Duodenal mucosa (tissue), 2 donors: Measurements from ENCODE around the gene KRTCAP3.

ENCODE experiments used
- H3K27ac ChIP-seq: one replicate; pipeline ENCODE4 v1.7.0; 2013; ENCODE audit warnings: low read depth, low read length
- H3K27me3 ChIP-seq, 2 donors: one replicate each; pipeline ENCODE4 v1.7.0; 2013; ENCODE audit warnings: low read length in 2 of 2, control low read depth in 1 of 2; ENCODE audit not compliant: insufficient read depth in 2 of 2, control insufficient read depth in 1 of 2
- H3K36me3 ChIP-seq, 2 donors: one replicate each; pipeline ENCODE4 v1.7.0; 2013; ENCODE audit warnings: low read length in 2 of 2, control low read depth in 1 of 2; ENCODE audit not compliant: insufficient read depth in 2 of 2, control insufficient read depth in 1 of 2
- H3K4me1 ChIP-seq, 2 donors: one replicate each; pipeline ENCODE4 v1.7.0; 2013; ENCODE audit warnings: low read length in 2 of 2, control low read depth in 1 of 2; ENCODE audit not compliant: insufficient read depth in 2 of 2, control insufficient read depth in 1 of 2
- H3K4me3 ChIP-seq, 2 donors: one replicate each; pipeline ENCODE4 v1.7.0; 2013; ENCODE audit warnings: low read length in 2 of 2, low read depth in 1 of 2
- H3K9ac ChIP-seq, 2 donors: one replicate each; pipeline ENCODE4 v1.7.0; 2013; ENCODE audit warnings: low read length in 2 of 2, low read depth in 1 of 2
- H3K9me3 ChIP-seq, 2 donors: one replicate each; pipeline ENCODE4 v1.7.0; 2013; ENCODE audit warnings: low read length in 2 of 2, control low read depth in 1 of 2; ENCODE audit not compliant: control insufficient read depth in 1 of 2

Gene KRTCAP3

DNA sequence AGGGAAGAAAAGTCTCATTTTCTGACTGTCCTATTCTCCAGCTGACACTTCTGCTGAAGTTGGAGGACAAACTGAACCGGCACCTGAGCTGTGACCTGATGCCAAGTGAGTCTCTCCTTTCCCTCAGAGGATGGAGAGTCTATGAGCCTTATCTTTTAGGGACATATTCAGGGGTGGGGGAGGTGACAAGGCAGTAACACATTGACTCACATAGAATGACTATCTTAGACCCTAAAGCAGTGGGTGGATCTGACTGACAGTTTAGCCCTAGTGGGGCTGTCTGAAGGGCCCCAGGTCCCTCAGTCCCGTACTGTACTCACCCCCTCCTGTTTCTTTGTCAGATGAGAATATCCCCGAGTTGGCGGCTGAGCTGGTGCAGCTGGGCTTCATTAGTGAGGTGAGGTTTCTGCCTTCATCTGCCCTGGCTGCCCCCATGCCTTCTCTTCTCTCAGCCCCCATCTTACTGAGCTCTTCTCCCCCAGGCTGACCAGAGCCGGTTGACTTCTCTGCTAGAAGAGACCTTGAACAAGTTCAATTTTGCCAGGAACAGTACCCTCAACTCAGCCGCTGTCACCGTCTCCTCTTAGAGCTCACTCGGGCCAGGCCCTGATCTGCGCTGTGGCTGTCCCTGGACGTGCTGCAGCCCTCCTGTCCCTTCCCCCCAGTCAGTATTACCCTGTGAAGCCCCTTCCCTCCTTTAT is 805 bp upstream of the KRTCAP3 start:
- Histone ChIP-seq H3K4me1 (peaks cover 16 to 17% of the 10 kb centered on the region in 2 donors), H3K9me3 (no peaks in the 10 kb centered on the region), H3K27ac (no peak overlapping the region), H3K27me3 (no peaks in the 10 kb centered on the region), H3K9ac (no peak overlapping the region), H3K4me3 (no peak overlapping the region), H3K36me3 (peaks cover 34 to 54% of the 10 kb centered on the region in 2 donors)

- Histone ChIP-seq H3K36me3 (peaks cover 27 to 45% of the 10 kb centered on the region in 2 donors), H3K4me3 (peak overlapping the region; percentile 45 to 69)
Observed at GRCh38 chr2:27442920-27443282, 720 bp downstream of the KRTCAP3 start.

GRCh38 chr2:27445155-27445554 is 3.0 kb downstream of the KRTCAP3 start:
- peaks cover 16 to 17% of the 10 kb centered on the region in 2 donors for H3K4me1 ChIP-seq
- peak overlapping the region; percentile 72 to 77 for H3K9ac ChIP-seq
- no peaks in the 10 kb centered on the region for H3K27me3 ChIP-seq
- peaks cover 23 to 39% of the 10 kb centered on the region in 2 donors for H3K36me3 ChIP-seq
- H3K9me3 ChIP-seq: no peaks in the 10 kb centered on the region
- H3K4me3 ChIP-seq: peak overlapping the region; percentile 65 to 72
- peak overlapping the region; percentile 94 for H3K27ac ChIP-seq

More at GRCh38 chr2:27442920-27443282, 720 bp downstream of the KRTCAP3 start:
- Histone ChIP-seq H3K27me3 (no peaks in the 10 kb centered on the region), H3K9ac (peak overlapping the region; percentile 72 to 75), H3K27ac (no peak overlapping the region), H3K4me1 (peaks cover 16 to 17% of the 10 kb centered on the region in 2 donors), H3K9me3 (no peaks in the 10 kb centered on the region)

DNA sequence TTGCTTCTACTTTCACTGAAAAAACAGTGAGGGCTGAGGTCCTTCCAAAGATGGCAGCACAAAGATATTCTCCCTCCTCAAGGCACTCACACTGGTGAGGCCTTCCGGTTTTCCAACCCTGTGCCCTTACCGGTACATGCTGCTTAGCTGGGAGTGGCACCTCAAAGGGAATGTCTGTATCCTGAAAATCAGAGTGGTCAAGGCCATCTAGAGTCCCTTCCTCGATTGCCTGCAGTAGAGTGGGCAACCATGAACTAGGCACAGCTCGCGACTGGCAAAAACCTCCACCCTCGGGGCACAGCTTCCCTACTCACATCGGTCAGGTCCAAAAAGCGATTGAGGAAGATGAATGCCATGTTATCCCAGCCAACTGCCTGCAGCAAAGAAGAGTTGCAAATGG is 3.4 kb downstream of the KRTCAP3 start:
- H3K27me3 ChIP-seq: no peaks in the 10 kb centered on the region
- peak overlapping the region; percentile 72 to 77 for H3K9ac ChIP-seq
- peak overlapping the region; percentile 94 for H3K27ac ChIP-seq
- peak overlapping the region; percentile 65 to 72 for H3K4me3 ChIP-seq
- H3K4me1 ChIP-seq: peaks cover 16 to 17% of the 10 kb centered on the region in 2 donors
- no peaks in the 10 kb centered on the region for H3K9me3 ChIP-seq
- peaks cover 18 to 34% of the 10 kb centered on the region in 2 donors for H3K36me3 ChIP-seq

DNA sequence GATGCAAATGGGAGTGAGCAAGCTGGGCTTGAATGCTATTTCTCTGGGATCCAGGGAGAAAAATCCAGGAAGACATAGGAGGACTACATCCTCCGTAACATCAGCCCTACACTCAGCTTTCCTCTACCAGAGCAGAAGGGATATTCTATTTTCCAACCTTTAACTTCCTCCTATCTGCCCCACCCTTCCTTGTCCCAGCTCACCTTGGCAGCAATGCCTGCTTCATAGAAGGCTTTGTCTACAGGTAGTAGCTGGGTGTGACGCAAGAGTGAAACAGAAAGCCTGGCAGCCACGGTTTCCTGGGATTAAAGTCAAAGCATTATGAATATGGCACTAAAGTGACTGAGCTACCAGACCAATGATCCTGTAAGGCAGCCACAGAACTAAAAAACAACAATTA is 3.9 kb downstream of the KRTCAP3 start:
- H3K27ac ChIP-seq: peak overlapping the region; percentile 94

GRCh38 chr2:27448381-27448780 is 6.2 kb downstream of the KRTCAP3 start:
- Histone ChIP-seq H3K27me3 (no peaks in the 10 kb centered on the region), H3K36me3 (peaks cover 6 to 30% of the 10 kb centered on the region in 2 donors), H3K9ac (no peak overlapping the region), H3K27ac (no peak overlapping the region), H3K4me1 (peaks cover 13 to 16% of the 10 kb centered on the region in 2 donors), H3K4me3 (no peak overlapping the region), H3K9me3 (no peaks in the 10 kb centered on the region)

More for the DNA sequence above, 3.9 kb downstream of the KRTCAP3 start:
- Histone ChIP-seq H3K4me3 (peak overlapping the region; percentile 65 to 72), H3K9me3 (no peaks in the 10 kb centered on the region), H3K4me1 (peaks cover 16 to 17% of the 10 kb centered on the region in 2 donors), H3K36me3 (peaks cover 14 to 30% of the 10 kb centered on the region in 2 donors), H3K27me3 (no peaks in the 10 kb centered on the region), H3K9ac (peak overlapping the region; percentile 72 to 77)

DNA sequence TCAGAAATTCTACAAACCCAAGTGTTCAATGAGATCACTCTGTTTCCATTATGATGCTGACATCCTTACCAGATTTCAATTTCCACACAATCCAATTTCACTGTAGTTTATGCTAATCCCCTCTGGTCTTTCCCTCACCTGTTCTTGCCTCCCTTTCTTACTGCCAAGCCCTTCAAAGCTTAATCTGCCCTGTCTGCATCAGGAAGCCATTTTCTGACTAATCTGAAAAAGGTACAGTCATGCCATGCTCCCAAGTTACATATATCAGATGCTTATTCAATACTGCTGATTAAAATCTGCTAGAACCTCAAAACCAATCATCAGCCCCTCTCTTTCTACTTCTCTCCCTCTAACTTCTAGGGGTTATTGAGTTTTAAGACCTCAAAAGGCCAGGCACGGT is 8.9 kb downstream of the KRTCAP3 start:
- no peaks in the 10 kb centered on the region for H3K27me3 ChIP-seq
- H3K4me1 ChIP-seq: no peaks in the 10 kb centered on the region
- H3K36me3 ChIP-seq: peaks cover 6 to 38% of the 10 kb centered on the region in 2 donors

DNA sequence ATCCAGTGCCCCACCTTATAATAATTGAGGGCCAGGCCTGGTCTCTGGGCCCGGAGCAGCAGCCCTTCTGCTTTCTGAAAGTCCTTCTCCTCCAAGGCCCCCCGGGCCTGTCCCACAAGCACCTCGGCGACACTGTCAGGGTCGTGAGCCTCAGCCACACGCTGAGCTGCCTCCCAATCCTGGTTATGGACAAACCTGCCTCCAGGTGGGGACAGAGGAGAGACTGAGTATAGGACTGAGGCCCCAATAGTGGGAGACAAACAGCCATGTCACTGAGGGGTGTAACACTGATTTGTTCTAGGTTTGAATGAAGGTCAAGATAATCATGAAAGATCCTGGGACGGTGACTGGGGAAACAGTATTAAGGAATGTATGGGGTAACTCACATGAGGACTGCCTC is 11.8 kb downstream of the KRTCAP3 start:
- no peaks in the 10 kb centered on the region for H3K9me3 ChIP-seq
- no peak overlapping the region for H3K4me3 ChIP-seq
- H3K27me3 ChIP-seq: no peaks in the 10 kb centered on the region
- H3K27ac ChIP-seq: no peak overlapping the region
- H3K9ac ChIP-seq: no peak overlapping the region
- no peaks in the 10 kb centered on the region for H3K4me1 ChIP-seq
- peaks cover 9 to 49% of the 10 kb centered on the region in 2 donors for H3K36me3 ChIP-seq

More for the DNA sequence above, 8.9 kb downstream of the KRTCAP3 start:
- no peak overlapping the region for H3K27ac ChIP-seq
- H3K4me3 ChIP-seq: no peak overlapping the region
- no peaks in the 10 kb centered on the region for H3K9me3 ChIP-seq
- H3K9ac ChIP-seq: no peak overlapping the region

GRCh38 chr2:27461118-27461517 is 18.9 kb downstream of the KRTCAP3 start:
- H3K36me3 ChIP-seq: peaks cover 11 to 30% of the 10 kb centered on the region in 2 donors

DNA sequence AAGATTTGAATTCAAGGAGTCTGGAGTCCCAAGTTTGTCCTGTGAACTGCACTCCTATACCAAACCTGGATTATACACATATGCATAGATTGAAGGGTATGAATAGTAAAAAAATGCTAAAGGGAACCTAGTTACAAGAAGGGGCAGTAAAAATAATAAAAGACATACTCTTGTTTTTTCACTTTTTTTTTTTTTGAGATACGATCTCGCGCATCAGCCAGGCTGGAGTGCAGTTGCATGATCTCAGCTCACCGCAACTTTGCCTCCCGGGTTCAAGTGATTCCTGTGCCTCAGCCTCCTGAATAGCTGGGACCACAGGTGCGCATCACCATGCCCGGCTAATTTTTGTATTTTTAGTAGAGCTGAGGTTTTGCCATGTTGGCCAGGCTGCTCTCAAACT is 22.3 kb downstream of the KRTCAP3 start:
- H3K27me3 ChIP-seq: no peaks in the 10 kb centered on the region
- H3K9me3 ChIP-seq: no peaks in the 10 kb centered on the region
- peaks cover 6 to 7% of the 10 kb centered on the region in 2 donors for H3K36me3 ChIP-seq
- no peaks in the 10 kb centered on the region for H3K4me1 ChIP-seq
- H3K4me3 ChIP-seq: no peak overlapping the region
- no peak overlapping the region for H3K27ac ChIP-seq
- no peak overlapping the region for H3K9ac ChIP-seq

More at GRCh38 chr2:27461118-27461517, 18.9 kb downstream of the KRTCAP3 start:
- no peak overlapping the region for H3K4me3 ChIP-seq
- no peaks in the 10 kb centered on the region for H3K4me1 ChIP-seq
- H3K27ac ChIP-seq: no peak overlapping the region
- H3K9me3 ChIP-seq: no peaks in the 10 kb centered on the region
- H3K9ac ChIP-seq: no peak overlapping the region
- no peaks in the 10 kb centered on the region for H3K27me3 ChIP-seq
